Measurements from ENCODE around the gene NEO1.
"Not testable (repeated sequence)": the region's sequence is repeated elsewhere in the genome, so short reads cannot be mapped to it uniquely, and the experiment has no call there.

The NEO1 gene

GRCh38 chr15:73221450-73221849 lies 169.2 kb downstream of the NEO1 start:
- not testable (repeated sequence) for DNase-seq

- no peak for DNase-seq
Observed at GRCh38 chr15:73225358-73226015, 173.2 kb downstream of the NEO1 start.

GRCh38 chr15:73226093-73226814 lies 174.0 kb downstream of the NEO1 start:
- DNase-seq: no peak

- DNase-seq: no peak
Observed at GRCh38 chr15:73227433-73228056, 175.3 kb downstream of the NEO1 start.

GRCh38 chr15:73228128-73228646 lies 175.9 kb downstream of the NEO1 start:
- no peak for DNase-seq

- DNase-seq: no peak
Observed at GRCh38 chr15:73231661-73232419, 179.6 kb downstream of the NEO1 start.

GRCh38 chr15:73232776-73233175 lies 180.5 kb downstream of the NEO1 start:
- DNase-seq: no peak

- no peak for DNase-seq
Observed at GRCh38 chr15:73233623-73234022, 181.4 kb downstream of the NEO1 start.

GRCh38 chr15:73237910-73238309 lies 185.6 kb downstream of the NEO1 start:
- no peak for DNase-seq

GRCh38 chr15:73239564-73240215 lies 187.4 kb downstream of the NEO1 start:
- DNase-seq: no peak

- DNase-seq: peak; percentile 24 to 69 (median 40)
Observed at GRCh38 chr15:73240866-73241499, 188.7 kb downstream of the NEO1 start.

- DNase-seq: no peak
Observed at GRCh38 chr15:73244333-73244732, 192.1 kb downstream of the NEO1 start.

- DNase-seq: no peak
Observed at GRCh38 chr15:73246439-73246838, 194.2 kb downstream of the NEO1 start.

- DNase-seq: no peak
Observed at GRCh38 chr15:73246898-73247297, 194.6 kb downstream of the NEO1 start.

GRCh38 chr15:73247331-73247730 lies 195.1 kb downstream of the NEO1 start:
- no peak for DNase-seq

- DNase-seq: no peak
Observed at GRCh38 chr15:73249499-73249898, 197.2 kb downstream of the NEO1 start.

- DNase-seq: no peak
Observed at GRCh38 chr15:73254598-73254997, 202.3 kb downstream of the NEO1 start.

GRCh38 chr15:73258271-73259108 lies 206.2 kb downstream of the NEO1 start:
- DNase-seq: no peak

GRCh38 chr15:73264881-73265280 lies 212.6 kb downstream of the NEO1 start:
- DNase-seq: no peak

GRCh38 chr15:73265536-73266153 lies 213.4 kb downstream of the NEO1 start:
- DNase-seq: peak in 3 of 4 experiments; percentile 5 to 10 (median 6)

GRCh38 chr15:73268457-73268856 lies 216.2 kb downstream of the NEO1 start:
- no peak for DNase-seq

Measured in activated CD4-positive, CD25-positive, alpha-beta regulatory T cell (primary cell).